Immature natural killer cell (primary cell): Measurements from ENCODE around the gene CXCR2. TPM values are rescaled to one million over a fixed set of nuclear protein-coding genes. Genes with fewer than 3 reads are reported as not detected.
"Not testable (repeated sequence)": the region's sequence is repeated elsewhere in the genome, so short reads cannot be mapped to it uniquely, and the experiment has no call there.

Source experiments
- DNase-seq, 3 donors: peaks; one replicate each; pipeline ENCODE4 v3.0.0; 2022; ENCODE audit warnings: mixed read lengths in 1 of 3
- H3K27ac Mint-ChIP-seq, 6 donors: one replicate each; pipeline ENCODE4 v1.8.0; 2020; ENCODE audit warnings: mixed read lengths in 6 of 6, mild to moderate bottlenecking in 5 of 6, inconsistent platforms in 4 of 6, moderate library complexity in 3 of 6
- H3K27me3 Mint-ChIP-seq, 3 donors: one replicate each; pipeline ENCODE4 v1.8.0; 2020 to 2021; ENCODE audit warnings: low read depth in 3 of 3, mild to moderate bottlenecking in 3 of 3, mixed read lengths in 3 of 3, moderate library complexity in 3 of 3, inconsistent platforms in 1 of 3
- H3K36me3 Mint-ChIP-seq, 3 donors: one replicate each; pipeline ENCODE4 v1.8.0; 2020; ENCODE audit warnings: mixed read lengths in 3 of 3, inconsistent platforms in 2 of 3, mild to moderate bottlenecking in 2 of 3
- H3K4me1 Mint-ChIP-seq, 2 donors: one replicate each; pipeline ENCODE4 v1.8.0; 2020; ENCODE audit warnings: inconsistent platforms in 2 of 2, mild to moderate bottlenecking in 2 of 2, mixed read lengths in 2 of 2, moderate library complexity in 1 of 2
- H3K4me3 Mint-ChIP-seq, 5 donors: one replicate each; pipeline ENCODE4 v1.8.0; 2020; ENCODE audit warnings: mild to moderate bottlenecking in 5 of 5, mixed read lengths in 5 of 5, inconsistent platforms in 3 of 5, moderate library complexity in 3 of 5
- H3K9me3 Mint-ChIP-seq, 6 donors: one replicate each; pipeline ENCODE4 v1.8.0; 2020; ENCODE audit warnings: mild to moderate bottlenecking in 6 of 6, mixed read lengths in 6 of 6, inconsistent platforms in 4 of 6, moderate library complexity in 3 of 6
- polyA plus RNA-seq, 3 donors: library from polyadenylated mRNA; unstranded; fragments of 300-500 nt; fragmentation: Illumina TruSeq; gene quantifications; one replicate each; pipeline ENCODE4 v1.2.3, GENCODE V29; 2021

CXCR2 gene
- polyA plus RNA-seq, 3 donors from 2014 or later: 34.2 to 117 (median 75.7) TPM

GRCh38 chr2:218146056-218146455 lies 20.2 kb downstream of the CXCR2 start:
- H3K9me3 Mint-ChIP-seq: no peaks in the 10 kb centered on the region
- no peak overlapping the region for H3K4me3 Mint-ChIP-seq
- H3K4me1 Mint-ChIP-seq: peaks cover 9 to 11% of the 10 kb centered on the region in 2 donors
- peaks cover 0 to 3% (median 2%) of the 10 kb centered on the region in 3 donors for H3K27me3 Mint-ChIP-seq
- H3K27ac Mint-ChIP-seq: no peak overlapping the region
- no peak for DNase-seq
- H3K36me3 Mint-ChIP-seq: peaks cover 3 to 9% (median 4%) of the 10 kb centered on the region in 3 donors

GRCh38 chr2:218149098-218149497 lies 23.3 kb downstream of the CXCR2 start:
- Mint-ChIP-seq H3K9me3 (no peaks in the 10 kb centered on the region), H3K27me3 (peaks cover 0 to 6% (median 2%) of the 10 kb centered on the region in 3 donors), H3K36me3 (peaks cover 0 to 4% (median 0%) of the 10 kb centered on the region in 3 donors), H3K4me1 (peaks cover 9 to 11% of the 10 kb centered on the region in 2 donors), H3K4me3 (no peak overlapping the region), H3K27ac (peak overlapping the region in 2 of 6 donors; percentile 2 to 9)
- DNase-seq: no peak

- Mint-ChIP-seq H3K36me3 (peaks cover 0 to 4% (median 0%) of the 10 kb centered on the region in 3 donors), H3K4me1 (peaks cover 9 to 11% of the 10 kb centered on the region in 2 donors), H3K9me3 (no peaks in the 10 kb centered on the region), H3K27me3 (peaks cover 0 to 6% (median 2%) of the 10 kb centered on the region in 3 donors), H3K27ac (no peak overlapping the region), H3K4me3 (no peak overlapping the region)
- no peak for DNase-seq
Observed at GRCh38 chr2:218149848-218150440, 24.1 kb downstream of the CXCR2 start.

- Mint-ChIP-seq H3K36me3 (peaks cover 0 to 6% (median 0%) of the 10 kb centered on the region in 3 donors), H3K9me3 (no peaks in the 10 kb centered on the region), H3K27ac (no peak overlapping the region), H3K4me3 (no peak overlapping the region), H3K27me3 (peaks cover 0 to 6% (median 2%) of the 10 kb centered on the region in 3 donors), H3K4me1 (peaks cover 9 to 11% of the 10 kb centered on the region in 2 donors)
- no peak for DNase-seq
Observed at GRCh38 chr2:218152172-218152571, 26.3 kb downstream of the CXCR2 start.

GRCh38 chr2:218152777-218153176 lies 26.9 kb downstream of the CXCR2 start:
- peaks cover 0 to 8% (median 0%) of the 10 kb centered on the region in 3 donors for H3K36me3 Mint-ChIP-seq

GRCh38 chr2:218155953-218156479 lies 30.2 kb downstream of the CXCR2 start:
- Mint-ChIP-seq H3K27me3 (peaks cover 0 to 3% (median 2%) of the 10 kb centered on the region in 3 donors), H3K4me3 (no peak overlapping the region), H3K4me1 (peaks cover 0 to 2% of the 10 kb centered on the region in 2 donors), H3K36me3 (peaks cover 0 to 8% (median 0%) of the 10 kb centered on the region in 3 donors), H3K27ac (no peak overlapping the region), H3K9me3 (no peaks in the 10 kb centered on the region)
- DNase-seq: no peak

More at GRCh38 chr2:218152777-218153176, 26.9 kb downstream of the CXCR2 start:
- no peak for DNase-seq
- no peaks in the 10 kb centered on the region for H3K9me3 Mint-ChIP-seq
- peaks cover 0 to 6% (median 2%) of the 10 kb centered on the region in 3 donors for H3K27me3 Mint-ChIP-seq
- H3K27ac Mint-ChIP-seq: peak overlapping the region in 1 of 6 donors; percentile 12
- H3K4me3 Mint-ChIP-seq: no peak overlapping the region
- peaks cover 9 to 11% of the 10 kb centered on the region in 2 donors for H3K4me1 Mint-ChIP-seq

- Mint-ChIP-seq H3K4me1 (peaks cover 53 to 54% of the 10 kb centered on the region in 2 donors), H3K36me3 (peaks cover 30 to 39% (median 31%) of the 10 kb centered on the region in 3 donors), H3K27ac (peak overlapping the region; percentile 29 to 87 (median 83)), H3K27me3 (peaks cover 0 to 3% (median 0%) of the 10 kb centered on the region in 3 donors), H3K4me3 (no peak overlapping the region), H3K9me3 (no peaks in the 10 kb centered on the region)
- DNase-seq: no peak
Observed at GRCh38 chr2:218161644-218162043, 35.8 kb downstream of the CXCR2 start.

- Mint-ChIP-seq H3K4me3 (peak overlapping the region in 4 of 5 donors; percentile 22 to 96 (median 52)), H3K4me1 (peaks cover 65 to 66% of the 10 kb centered on the region in 2 donors), H3K27me3 (peaks cover 0 to 7% (median 0%) of the 10 kb centered on the region in 3 donors), H3K27ac (peak overlapping the region; percentile 29 to 87 (median 83)), H3K9me3 (no peaks in the 10 kb centered on the region), H3K36me3 (peaks cover 30 to 36% (median 31%) of the 10 kb centered on the region in 3 donors)
- DNase-seq: no peak
Observed at GRCh38 chr2:218162814-218163213, 37.0 kb downstream of the CXCR2 start.

- peaks cover 0 to 10% (median 4%) of the 10 kb centered on the region in 3 donors for H3K27me3 Mint-ChIP-seq
- peaks cover 79 to 80% of the 10 kb centered on the region in 2 donors for H3K4me1 Mint-ChIP-seq
- H3K9me3 Mint-ChIP-seq: no peaks in the 10 kb centered on the region
- peak; percentile 59 to 63 (median 61) for DNase-seq
- H3K4me3 Mint-ChIP-seq: peak within 1 kb of the TSS; percentile 94 to 97 (median 96)
- peak within 1 kb of the TSS; percentile 93 to 99 (median 96) for H3K27ac Mint-ChIP-seq
- H3K36me3 Mint-ChIP-seq: peaks cover 28 to 36% (median 30%) of the 10 kb centered on the region in 3 donors
Observed at GRCh38 chr2:218166791-218167190, 41.0 kb downstream of the CXCR2 start, which contains the start of gene CXCR1. Gene CXCR1, minus strand, starts transcription at chr2:218166962. Its CDS starts 1,751 bp downstream, at chr2:218165211.

GRCh38 chr2:218168016-218168415 lies 42.2 kb downstream of the CXCR2 start:
- Mint-ChIP-seq H3K4me3 (peak overlapping the region; percentile 94 to 97 (median 96)), H3K36me3 (peaks cover 24 to 28% (median 27%) of the 10 kb centered on the region in 3 donors), H3K4me1 (peaks cover 66 to 68% of the 10 kb centered on the region in 2 donors), H3K9me3 (no peaks in the 10 kb centered on the region), H3K27me3 (peaks cover 3 to 9% (median 4%) of the 10 kb centered on the region in 3 donors), H3K27ac (peak overlapping the region; percentile 93 to 99 (median 96))
- DNase-seq: no peak

GRCh38 chr2:218168635-218169462 lies 43.0 kb downstream of the CXCR2 start:
- Mint-ChIP-seq H3K27ac (peak overlapping the region in 5 of 6 donors; percentile 53 to 99 (median 73)), H3K4me1 (peaks cover 58 to 60% of the 10 kb centered on the region in 2 donors), H3K27me3 (peaks cover 3 to 9% (median 4%) of the 10 kb centered on the region in 3 donors), H3K9me3 (no peaks in the 10 kb centered on the region), H3K4me3 (peak overlapping the region; percentile 25 to 45 (median 43)), H3K36me3 (peaks cover 20 to 21% (median 21%) of the 10 kb centered on the region in 3 donors)
- DNase-seq: peak; percentile 66 to 68 (median 67)

- no peaks in the 10 kb centered on the region for H3K9me3 Mint-ChIP-seq
- DNase-seq: no peak
- H3K4me3 Mint-ChIP-seq: peak overlapping the region in 1 of 5 donors; percentile 15
- peaks cover 3 to 9% (median 4%) of the 10 kb centered on the region in 3 donors for H3K27me3 Mint-ChIP-seq
- H3K36me3 Mint-ChIP-seq: peaks cover 9 to 10% (median 10%) of the 10 kb centered on the region in 3 donors
- peaks cover 47 to 49% of the 10 kb centered on the region in 2 donors for H3K4me1 Mint-ChIP-seq
- H3K27ac Mint-ChIP-seq: peak overlapping the region in 2 of 6 donors; percentile 31 to 73
Observed at GRCh38 chr2:218169757-218170546, 44.1 kb downstream of the CXCR2 start.

- not testable (repeated sequence) for H3K27ac Mint-ChIP-seq, DNase-seq, H3K36me3 Mint-ChIP-seq, H3K27me3 Mint-ChIP-seq, H3K4me3 Mint-ChIP-seq, H3K9me3 Mint-ChIP-seq
- peaks cover 30 to 31% of the 10 kb centered on the region in 2 donors for H3K4me1 Mint-ChIP-seq
Observed at GRCh38 chr2:218171744-218172143, 45.9 kb downstream of the CXCR2 start.
